ENCODE measurements around the gene OLFML1.
A peak's percentile ranks its signal among the peaks of the same experiment; 100 is the strongest.

The OLFML1 gene

GRCh38 chr11:7544021-7544420 is 58.7 kb downstream of the OLFML1 start:
- Histone ChIP-seq H3K4me1 (ENCODE audit: control insufficient read depth, insufficient read depth, low read length, unreplicated experiment) (no peaks in the 10 kb centered on the region), H2AFZ (ENCODE audit: low read length, unreplicated experiment) (no peak overlapping the region), H3K27ac (ENCODE audit: low read depth, low read length) (no peak overlapping the region), H3K4me3 (ENCODE audit: low read depth, low read length) (no peak overlapping the region), H3K79me2 (ENCODE audit: control insufficient read depth, insufficient read depth, low read length, unreplicated experiment) (no peaks in the 10 kb centered on the region), H3K36me3 (ENCODE audit: insufficient read depth, low read length) (no peaks in the 10 kb centered on the region), H3K27me3 (ENCODE audit: insufficient read depth, low read length) (peaks cover 11% of the 10 kb centered on the region; the same call in 1 of the 2 replicates)

- H3K36me3 ChIP-seq (ENCODE audit: insufficient read depth, low read length): no peaks in the 10 kb centered on the region
- H3K4me1 ChIP-seq (ENCODE audit: control insufficient read depth, insufficient read depth, low read length, unreplicated experiment): no peaks in the 10 kb centered on the region
- H2AFZ ChIP-seq (ENCODE audit: low read length, unreplicated experiment): no peak overlapping the region
- no peaks in the 10 kb centered on the region for H3K27me3 ChIP-seq (ENCODE audit: insufficient read depth, low read length)
- H3K27ac ChIP-seq (ENCODE audit: low read depth, low read length): no peak overlapping the region
- no peak overlapping the region for H3K4me3 ChIP-seq (ENCODE audit: low read depth, low read length)
- no peaks in the 10 kb centered on the region for H3K79me2 ChIP-seq (ENCODE audit: control insufficient read depth, insufficient read depth, low read length, unreplicated experiment)
Observed at GRCh38 chr11:7545611-7546010, 60.3 kb downstream of the OLFML1 start.

- Histone ChIP-seq H3K27ac (ENCODE audit: low read depth, low read length) (no peak overlapping the region), H3K79me2 (ENCODE audit: control insufficient read depth, insufficient read depth, low read length, unreplicated experiment) (no peaks in the 10 kb centered on the region), H3K36me3 (ENCODE audit: insufficient read depth, low read length) (no peaks in the 10 kb centered on the region), H3K4me1 (ENCODE audit: control insufficient read depth, insufficient read depth, low read length, unreplicated experiment) (peaks cover 3% of the 10 kb centered on the region), H3K27me3 (ENCODE audit: insufficient read depth, low read length) (no peaks in the 10 kb centered on the region), H2AFZ (ENCODE audit: low read length, unreplicated experiment) (no peak overlapping the region), H3K4me3 (ENCODE audit: low read depth, low read length) (no peak overlapping the region)
Observed at GRCh38 chr11:7546324-7546791, 61.1 kb downstream of the OLFML1 start.

- H3K4me3 ChIP-seq (ENCODE audit: low read depth, low read length): no peak overlapping the region
- H3K79me2 ChIP-seq (ENCODE audit: control insufficient read depth, insufficient read depth, low read length, unreplicated experiment): no peaks in the 10 kb centered on the region
- peaks cover 10% of the 10 kb centered on the region for H3K4me1 ChIP-seq (ENCODE audit: control insufficient read depth, insufficient read depth, low read length, unreplicated experiment)
Observed at GRCh38 chr11:7547687-7548086, 62.4 kb downstream of the OLFML1 start.

GRCh38 chr11:7548659-7549274 is 63.5 kb downstream of the OLFML1 start:
- H3K36me3 ChIP-seq (ENCODE audit: insufficient read depth, low read length): no peaks in the 10 kb centered on the region
- no peaks in the 10 kb centered on the region for H3K79me2 ChIP-seq (ENCODE audit: control insufficient read depth, insufficient read depth, low read length, unreplicated experiment)
- no peak overlapping the region for H3K4me3 ChIP-seq (ENCODE audit: low read depth, low read length)

More at GRCh38 chr11:7547687-7548086, 62.4 kb downstream of the OLFML1 start:
- Histone ChIP-seq H3K27ac (ENCODE audit: low read depth, low read length) (no peak overlapping the region), H2AFZ (ENCODE audit: low read length, unreplicated experiment) (no peak overlapping the region), H3K27me3 (ENCODE audit: insufficient read depth, low read length) (no peaks in the 10 kb centered on the region), H3K36me3 (ENCODE audit: insufficient read depth, low read length) (no peaks in the 10 kb centered on the region)

DNA sequence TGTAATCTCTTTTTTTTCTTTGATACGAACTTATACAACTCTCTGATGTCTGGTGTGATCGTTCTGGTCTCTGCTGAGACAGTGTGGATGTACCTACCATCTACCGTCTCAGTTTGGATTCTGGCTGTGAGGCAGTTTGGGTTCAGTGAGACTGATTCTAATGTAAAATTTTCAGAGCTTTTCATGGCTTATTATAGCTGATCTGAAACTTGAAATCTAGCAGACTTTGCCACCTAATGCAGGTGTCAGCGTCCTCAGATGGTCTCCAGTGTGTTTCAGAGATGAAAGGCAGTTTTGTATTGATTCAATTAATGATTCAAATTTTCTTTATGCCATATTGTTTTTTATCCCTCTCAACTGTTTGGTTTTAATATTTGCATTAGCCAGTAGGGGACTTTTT is 64.4 kb downstream of the OLFML1 start:
- H3K79me2 ChIP-seq (ENCODE audit: control insufficient read depth, insufficient read depth, low read length, unreplicated experiment): no peaks in the 10 kb centered on the region
- H3K27ac ChIP-seq (ENCODE audit: low read depth, low read length): no peak overlapping the region
- no peak overlapping the region for H3K4me3 ChIP-seq (ENCODE audit: low read depth, low read length)
- peaks cover 10% of the 10 kb centered on the region for H3K4me1 ChIP-seq (ENCODE audit: control insufficient read depth, insufficient read depth, low read length, unreplicated experiment)
- no peaks in the 10 kb centered on the region for H3K36me3 ChIP-seq (ENCODE audit: insufficient read depth, low read length)
- H3K27me3 ChIP-seq (ENCODE audit: insufficient read depth, low read length): no peaks in the 10 kb centered on the region
- H2AFZ ChIP-seq (ENCODE audit: low read length, unreplicated experiment): no peak overlapping the region

More at GRCh38 chr11:7548659-7549274, 63.5 kb downstream of the OLFML1 start:
- Histone ChIP-seq H3K27me3 (ENCODE audit: insufficient read depth, low read length) (no peaks in the 10 kb centered on the region), H3K4me1 (ENCODE audit: control insufficient read depth, insufficient read depth, low read length, unreplicated experiment) (peaks cover 10% of the 10 kb centered on the region), H3K27ac (ENCODE audit: low read depth, low read length) (no peak overlapping the region), H2AFZ (ENCODE audit: low read length, unreplicated experiment) (no peak overlapping the region)

DNA sequence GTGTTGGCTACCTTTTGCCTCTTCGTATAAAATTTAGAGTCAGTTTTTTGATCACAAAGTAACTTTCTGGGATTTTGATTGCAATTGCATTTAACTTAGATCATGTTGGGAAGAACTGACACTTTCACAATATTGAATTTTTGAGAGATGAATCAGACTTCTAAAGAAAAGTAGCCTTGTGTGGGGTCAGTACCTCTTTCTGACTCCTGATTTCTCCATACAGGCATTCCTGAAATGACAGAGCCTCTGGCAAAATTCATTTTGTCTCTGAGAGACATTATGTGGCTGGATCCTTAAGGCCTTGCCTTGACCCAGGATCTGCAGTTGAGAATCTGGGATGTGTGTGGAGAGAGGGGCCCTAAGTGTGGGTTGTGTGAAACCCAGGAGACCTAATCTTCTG is 66.3 kb downstream of the OLFML1 start:
- H3K36me3 ChIP-seq (ENCODE audit: insufficient read depth, low read length): no peaks in the 10 kb centered on the region
- H3K4me3 ChIP-seq (ENCODE audit: low read depth, low read length): no peak overlapping the region
- no peaks in the 10 kb centered on the region for H3K79me2 ChIP-seq (ENCODE audit: control insufficient read depth, insufficient read depth, low read length, unreplicated experiment)
- H2AFZ ChIP-seq (ENCODE audit: low read length, unreplicated experiment): no peak overlapping the region
- peak overlapping the region; percentile 27 for H3K27ac ChIP-seq (ENCODE audit: low read depth, low read length)
- no peaks in the 10 kb centered on the region for H3K27me3 ChIP-seq (ENCODE audit: insufficient read depth, low read length)
- H3K4me1 ChIP-seq (ENCODE audit: control insufficient read depth, insufficient read depth, low read length, unreplicated experiment): peaks cover 10% of the 10 kb centered on the region

- Histone ChIP-seq H3K27ac (ENCODE audit: low read depth, low read length) (no peak overlapping the region), H2AFZ (ENCODE audit: low read length, unreplicated experiment) (no peak overlapping the region), H3K4me3 (ENCODE audit: low read depth, low read length) (no peak overlapping the region), H3K27me3 (ENCODE audit: insufficient read depth, low read length) (no peaks in the 10 kb centered on the region), H3K4me1 (ENCODE audit: control insufficient read depth, insufficient read depth, low read length, unreplicated experiment) (peaks cover 10% of the 10 kb centered on the region), H3K79me2 (ENCODE audit: control insufficient read depth, insufficient read depth, low read length, unreplicated experiment) (no peaks in the 10 kb centered on the region), H3K36me3 (ENCODE audit: insufficient read depth, low read length) (no peaks in the 10 kb centered on the region)
Observed at GRCh38 chr11:7552666-7553065, 67.4 kb downstream of the OLFML1 start.

DNA sequence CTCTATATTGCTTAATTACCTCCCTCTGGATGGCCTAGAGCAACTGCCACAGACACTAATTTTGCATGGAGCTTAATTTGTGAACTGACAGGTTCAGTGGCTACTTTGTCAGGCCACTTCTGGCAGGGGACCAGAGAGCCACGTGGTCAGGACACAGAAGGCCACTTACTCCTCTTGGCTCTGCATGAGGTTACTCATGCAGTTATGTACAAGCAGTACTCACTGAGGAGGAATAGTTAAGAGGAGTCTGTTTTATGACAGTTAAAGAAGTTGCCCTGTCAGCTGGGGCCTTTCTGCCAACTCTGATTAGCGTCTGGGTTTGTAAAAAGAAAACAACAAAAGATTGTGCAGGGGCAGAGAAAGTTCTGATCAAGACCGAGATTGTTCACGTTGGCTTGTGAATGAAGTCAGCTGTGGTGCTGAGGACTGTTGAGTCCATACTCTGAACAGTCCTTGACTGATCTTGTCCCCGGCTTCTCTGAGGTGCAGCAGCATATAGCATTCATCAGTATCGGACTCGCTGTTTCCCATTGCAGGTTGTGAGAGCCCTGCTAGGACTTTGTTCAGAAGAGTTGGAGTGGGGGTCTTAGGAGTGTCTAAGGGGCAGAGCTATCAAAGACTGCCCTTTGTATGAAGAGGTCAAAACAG is 69.9 kb downstream of the OLFML1 start:
- H2AFZ ChIP-seq (ENCODE audit: low read length, unreplicated experiment): no peak overlapping the region
- H3K36me3 ChIP-seq (ENCODE audit: insufficient read depth, low read length): no peaks in the 10 kb centered on the region
- no peaks in the 10 kb centered on the region for H3K79me2 ChIP-seq (ENCODE audit: control insufficient read depth, insufficient read depth, low read length, unreplicated experiment)
- no peak overlapping the region for H3K27ac ChIP-seq (ENCODE audit: low read depth, low read length)
- H3K27me3 ChIP-seq (ENCODE audit: insufficient read depth, low read length): no peaks in the 10 kb centered on the region
- no peak overlapping the region for H3K4me3 ChIP-seq (ENCODE audit: low read depth, low read length)
- H3K4me1 ChIP-seq (ENCODE audit: control insufficient read depth, insufficient read depth, low read length, unreplicated experiment): peaks cover 10% of the 10 kb centered on the region

- Histone ChIP-seq H3K36me3 (ENCODE audit: insufficient read depth, low read length) (no peaks in the 10 kb centered on the region), H3K79me2 (ENCODE audit: control insufficient read depth, insufficient read depth, low read length, unreplicated experiment) (no peaks in the 10 kb centered on the region), H3K27me3 (ENCODE audit: insufficient read depth, low read length) (no peaks in the 10 kb centered on the region), H3K4me1 (ENCODE audit: control insufficient read depth, insufficient read depth, low read length, unreplicated experiment) (no peaks in the 10 kb centered on the region), H3K4me3 (ENCODE audit: low read depth, low read length) (no peak overlapping the region), H2AFZ (ENCODE audit: low read length, unreplicated experiment) (no peak overlapping the region), H3K27ac (ENCODE audit: low read depth, low read length) (no peak overlapping the region)
Observed at GRCh38 chr11:7558046-7558445, 72.7 kb downstream of the OLFML1 start.

All from ACC112 (cell line).